22Rv1 (cell line): ENCODE data around the gene ATAD1.
A peak's percentile ranks its signal among the peaks of the same experiment; 100 is the strongest.
"Not testable (repeated sequence)": the region's sequence is repeated elsewhere in the genome, so short reads cannot be mapped to it uniquely, and the experiment has no call there.

Experiments used
- H3K27ac ChIP-seq: fragments of 450-650 bp; 2 replicates; pipeline ENCODE4 v1.5.1; 2017
- ZFX ChIP-seq: fragments of 450-650 bp; IDR thresholded peaks from 2 replicates; pipeline ENCODE4 v1.6.1; 2017; ENCODE audit warnings: antibody characterized with exemption, borderline replicate concordance
- TF ChIP-seq, protein P1 (sequence below): fragments of 450-650 bp; IDR thresholded peaks from 2 replicates; pipeline ENCODE4 v1.5.1; 2017; ENCODE audit warnings: mild to moderate bottlenecking

ATAD1 gene

DNA sequence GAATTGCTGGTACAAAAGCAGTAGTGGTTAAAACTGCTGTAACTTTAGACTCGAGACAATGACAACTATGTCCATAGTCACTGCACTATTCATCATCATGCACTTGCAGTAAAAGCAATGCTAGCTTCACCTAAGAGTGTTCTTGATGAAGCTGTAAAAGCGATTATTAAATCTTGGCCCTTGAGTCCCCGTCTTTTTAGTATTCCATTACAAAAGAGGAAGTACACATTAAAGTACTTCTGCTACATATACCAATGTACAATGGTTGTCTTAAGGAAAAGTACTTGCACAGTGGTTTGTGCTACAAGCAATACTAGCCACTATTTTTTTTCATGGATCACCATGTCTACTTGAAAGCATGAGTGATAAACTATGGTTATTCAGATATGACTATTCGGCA is 78.3 kb downstream of the ATAD1 start:
- no peak overlapping the region for H3K27ac ChIP-seq
- TF ChIP-seq, protein P1, sequence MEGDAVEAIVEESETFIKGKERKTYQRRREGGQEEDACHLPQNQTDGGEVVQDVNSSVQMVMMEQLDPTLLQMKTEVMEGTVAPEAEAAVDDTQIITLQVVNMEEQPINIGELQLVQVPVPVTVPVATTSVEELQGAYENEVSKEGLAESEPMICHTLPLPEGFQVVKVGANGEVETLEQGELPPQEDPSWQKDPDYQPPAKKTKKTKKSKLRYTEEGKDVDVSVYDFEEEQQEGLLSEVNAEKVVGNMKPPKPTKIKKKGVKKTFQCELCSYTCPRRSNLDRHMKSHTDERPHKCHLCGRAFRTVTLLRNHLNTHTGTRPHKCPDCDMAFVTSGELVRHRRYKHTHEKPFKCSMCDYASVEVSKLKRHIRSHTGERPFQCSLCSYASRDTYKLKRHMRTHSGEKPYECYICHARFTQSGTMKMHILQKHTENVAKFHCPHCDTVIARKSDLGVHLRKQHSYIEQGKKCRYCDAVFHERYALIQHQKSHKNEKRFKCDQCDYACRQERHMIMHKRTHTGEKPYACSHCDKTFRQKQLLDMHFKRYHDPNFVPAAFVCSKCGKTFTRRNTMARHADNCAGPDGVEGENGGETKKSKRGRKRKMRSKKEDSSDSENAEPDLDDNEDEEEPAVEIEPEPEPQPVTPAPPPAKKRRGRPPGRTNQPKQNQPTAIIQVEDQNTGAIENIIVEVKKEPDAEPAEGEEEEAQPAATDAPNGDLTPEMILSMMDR = no peak
- no peak for TF ChIP-seq ZFX

DNA sequence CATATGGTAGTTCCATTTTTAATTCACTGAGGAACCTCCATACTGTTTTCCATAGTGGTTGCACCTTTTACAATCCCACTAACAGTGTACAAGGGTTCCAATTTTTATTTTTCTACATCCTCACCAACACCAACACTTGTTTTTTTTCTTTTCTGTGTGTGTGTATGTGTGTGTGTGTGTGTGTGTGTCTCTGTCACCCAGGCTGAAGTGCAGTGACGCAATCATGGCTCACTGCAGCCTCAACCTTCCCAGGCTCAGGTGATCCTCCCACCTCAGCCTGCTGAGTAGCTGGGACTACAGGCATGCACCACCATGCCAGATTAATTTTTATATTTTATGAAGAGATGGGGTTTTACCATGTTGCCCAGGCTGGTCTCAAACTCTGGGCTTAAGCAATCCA is 79.8 kb downstream of the ATAD1 start:
- not testable (repeated sequence) for H3K27ac ChIP-seq

DNA sequence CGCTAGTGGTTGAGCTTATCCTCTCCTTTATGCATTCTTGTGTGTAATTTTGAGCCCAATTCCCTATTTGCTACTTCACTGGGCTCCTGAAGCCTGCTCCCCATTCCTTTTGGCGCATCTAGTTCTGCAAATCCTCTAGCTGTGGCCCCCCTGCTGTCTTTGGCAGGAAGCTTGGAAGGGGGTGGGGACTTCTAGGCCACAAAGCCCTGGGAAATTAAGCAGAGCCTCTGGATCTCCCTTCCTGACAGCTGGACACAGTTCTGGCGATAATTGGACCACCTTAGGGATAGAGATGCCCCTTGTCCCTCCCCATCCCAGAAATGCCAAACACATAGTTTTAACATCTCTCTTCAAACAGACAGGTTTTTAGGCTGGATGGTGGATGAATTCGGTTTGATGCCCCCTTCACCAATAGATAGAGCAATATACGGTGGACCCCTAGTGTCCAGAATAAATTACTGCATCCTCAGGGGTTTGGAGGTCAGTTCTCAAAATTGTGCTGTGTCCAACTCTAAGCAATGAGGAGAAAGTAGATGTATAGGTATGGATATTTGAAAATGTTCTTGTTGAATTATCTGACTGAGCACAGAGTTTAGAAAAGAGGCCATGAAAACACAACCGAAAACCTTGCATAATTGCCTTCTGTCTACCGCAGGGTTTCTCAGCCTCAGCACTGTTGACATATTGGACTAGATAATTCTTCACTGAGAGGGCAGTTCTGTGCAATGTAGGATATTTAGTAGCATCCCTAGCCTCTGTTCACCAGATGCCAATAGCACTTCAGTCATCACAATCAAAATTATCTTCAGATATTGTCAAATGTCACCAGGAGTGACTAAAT is 82.8 kb downstream of the ATAD1 start:
- no peak overlapping the region for H3K27ac ChIP-seq
- TF ChIP-seq ZFX = no peak
- TF ChIP-seq, protein P1 = peak; percentile 82

GRCh38 chr10:87733081-87733480 is 84.9 kb downstream of the ATAD1 start:
- no peak overlapping the region for H3K27ac ChIP-seq
- TF ChIP-seq, protein P1 = no peak
- TF ChIP-seq ZFX = no peak

GRCh38 chr10:87729940-87730339 is 88.1 kb downstream of the ATAD1 start:
- TF ChIP-seq, protein P1 = no peak
- TF ChIP-seq ZFX = no peak

DNA sequence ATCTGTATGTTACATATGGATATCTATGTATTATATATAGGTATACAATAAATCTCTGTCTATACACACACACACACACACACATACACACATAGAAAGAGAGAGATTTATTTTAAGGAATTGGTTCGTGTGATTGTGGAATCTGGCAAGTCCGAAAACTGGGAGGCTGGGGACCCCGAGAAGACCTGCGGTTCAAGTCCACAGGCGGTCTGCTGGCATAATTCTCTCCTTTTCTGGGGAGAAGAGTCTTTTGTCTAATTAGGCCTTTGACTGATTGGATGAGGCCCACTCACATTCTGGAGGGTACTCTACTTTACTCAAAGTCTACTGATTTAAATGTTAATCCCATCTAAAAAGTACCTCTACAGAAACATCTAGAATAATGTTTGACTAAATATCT is 93.2 kb downstream of the ATAD1 start:
- TF ChIP-seq ZFX = no peak
- TF ChIP-seq, protein P1 = no peak
- H3K27ac ChIP-seq = no peak overlapping the region

More at GRCh38 chr10:87729940-87730339, 88.1 kb downstream of the ATAD1 start:
- no peak overlapping the region for H3K27ac ChIP-seq

GRCh38 chr10:87723500-87723899 is 94.5 kb downstream of the ATAD1 start:
- no peak for TF ChIP-seq ZFX
- no peak overlapping the region for H3K27ac ChIP-seq

- TF ChIP-seq ZFX = no peak
- TF ChIP-seq, protein P1 = no peak
- no peak overlapping the region for H3K27ac ChIP-seq
Observed at GRCh38 chr10:87722716-87723115, 95.3 kb downstream of the ATAD1 start.
